Liver (tissue), 3 donors: ENCODE data around the gene CLPTM1.

ENCODE experiments used
- ATF3 ChIP-seq: IDR thresholded peaks from 2 replicates; pipeline ENCODE4 v1.6.1; 2016; ENCODE audit warnings: antibody characterized with exemption
- CTCF ChIP-seq: fragments of 150-350 bp; IDR thresholded peaks from 2 replicates; pipeline ENCODE4 v1.5.1; 2017; ENCODE audit warnings: improper control_type of control experiment, low read depth, low read length; ENCODE audit not compliant: missing input control
- EGR1 ChIP-seq, 2 donors: IDR thresholded peaks; 2 replicates each; pipeline ENCODE4 v1.6.1; 2016 to 2018; ENCODE audit warnings: antibody characterized with exemption in 2 of 2, low read depth in 2 of 2
- HNF4G ChIP-seq: IDR thresholded peaks from 2 replicates; pipeline ENCODE4 v1.6.1; 2016; ENCODE audit warnings: antibody characterized with exemption
- JUND ChIP-seq, 2 donors: IDR thresholded peaks; 2 replicates each; pipeline ENCODE4 v1.6.1; 2016; ENCODE audit warnings: antibody characterized with exemption in 2 of 2
- MAX ChIP-seq: IDR thresholded peaks from 2 replicates; pipeline ENCODE4 v1.6.1; 2016; ENCODE audit warnings: antibody characterized with exemption
- RAD21 ChIP-seq, 2 donors: IDR thresholded peaks; 2 replicates each; pipeline ENCODE4 v1.6.1; 2016; ENCODE audit warnings: antibody characterized with exemption in 2 of 2, mild to moderate bottlenecking in 2 of 2
- REST ChIP-seq: IDR thresholded peaks from 2 replicates; pipeline ENCODE4 v1.6.1; 2016; ENCODE audit warnings: antibody characterized with exemption, mild to moderate bottlenecking
- RXRA ChIP-seq, 2 donors: IDR thresholded peaks; 2 replicates each; pipeline ENCODE4 v1.6.1; 2017 to 2018; ENCODE audit warnings: antibody characterized with exemption in 2 of 2, mild to moderate bottlenecking in 1 of 2
- TAF1 ChIP-seq: conservative IDR thresholded peaks from 2 replicates; pipeline ENCODE4 v1.6.1; 2016; ENCODE audit warnings: antibody characterized with exemption, mild to moderate bottlenecking
- donor health status: healthy.
- donor health status: healthy.

- TF ChIP-seq CTCF (no peak), REST (no peak), HNF4G (no peak), MAX (no peak), EGR1 (IDR thresholded peaks at IDR 0.05; ENCODE audit: low read depth in 2 of 2) (peak in 1 of 2 donors; percentile 67), JUND (IDR thresholded peaks at IDR 0.05) (no peak), RAD21 (IDR thresholded peaks at IDR 0.05) (no peak), RXRA (IDR thresholded peaks at IDR 0.05) (no peak), TAF1 (no peak), ATF3 (no peak)
These were observed 46.0 kb downstream of the CLPTM1 start, which contains the start of gene RELB for GRCh38 chr19:45001087-45001739.
